Measurements from ENCODE around the gene FBXL7. TPM values are rescaled to one million over a fixed set of nuclear protein-coding genes. Genes with fewer than 3 reads are reported as not detected.

FBXL7 gene
- total and polyA plus RNA-seq, 9 of the 15 experiments (the other 6 are each of a cell fraction or from before 2014, with no cell fraction given) = 0.04 to 0.08 TPM; not detected in 7

GRCh38 chr5:15703901-15704300, 203.9 kb downstream of the FBXL7 start:
- Histone ChIP-seq H3K9me3 (replicated peaks; ENCODE audit: control insufficient read depth, insufficient read depth, low read depth, low read length) (no peaks in the 10 kb centered on the region), H3K36me3 (ENCODE audit: control insufficient read depth, insufficient read depth, low read length) (no peaks in the 10 kb centered on the region), H2AFZ (ENCODE audit: low read depth, low read length) (no peak overlapping the region), H3K27me3 (ENCODE audit: control insufficient read depth in 2 of 2, insufficient read depth in 2 of 2, low read length in 2 of 2) (no peaks in the 10 kb centered on the region), H3K4me3 (no peak overlapping the region), H3K9me1 (ENCODE audit: control insufficient read depth, insufficient read depth, low read length) (no peaks in the 10 kb centered on the region), H3K9ac (ENCODE audit: insufficient read depth in 1 of 2, low read depth in 2 of 2, low read length in 2 of 2) (no peak overlapping the region), H3K27ac (ENCODE audit: extremely low read depth, low read depth, low read length) (no peak overlapping the region), H3K4me1 (replicated peaks in 1 of 2; ENCODE audit: control insufficient read depth in 2 of 2, insufficient read depth in 2 of 2, low read length in 2 of 2) (no peaks in the 10 kb centered on the region), H3K79me2 (ENCODE audit: control insufficient read depth, insufficient read depth, low read length) (no peaks in the 10 kb centered on the region), H3K4me2 (ENCODE audit: insufficient read depth, low read length) (no peak overlapping the region), H4K20me1 (replicated peaks; ENCODE audit: control insufficient read depth, insufficient read depth, low read length) (no peaks in the 10 kb centered on the region)
- no peak for DNase-seq (ENCODE audit: extremely low read depth in 1 of 4, low spot score in 3 of 4)
- no peak for FAIRE-seq
- BruUV-seq (replicated peaks) = no TSS peak
- in situ Hi-C loops (cut with MboI) = no loop called here
- intact Hi-C loops (cut with micrococcal nuclease) = no loop called here
- WGBS (ENCODE audit: insufficient coverage, low coverage, missing lambda C conversion rate) = 0% methylated on average over 3 of the region's 3 CpGs
- ATAC-seq = no peak
- POLR2A ChIA-PET = no interaction called here
- CTCF ChIA-PET (ENCODE audit: low intra/inter-chr PET ratio) = no interaction called here
- TF ChIP-seq THAP7 (CRISPR knock-in tag; IDR thresholded peaks at IDR 0.05) = no peak
- no peak for TF ChIP-seq ZKSCAN1 (IDR thresholded peaks at IDR 0.05; ENCODE audit: low read depth, low read length)
- TF ChIP-seq FOXK2 (conservative IDR thresholded peaks at IDR 0.05 in 1 of 2, IDR thresholded peaks at IDR 0.05 in 1 of 2; ENCODE audit: low read depth in 2 of 2) = no peak
- no peak for TF ChIP-seq SIRT6 (IDR thresholded peaks at IDR 0.05; ENCODE audit: low read depth, low read length)
- no peak for TF ChIP-seq HLTF (IDR thresholded peaks at IDR 0.05)
- no peak for TF ChIP-seq ZNF134 (CRISPR knock-in tag; conservative IDR thresholded peaks at IDR 0.05)
- TF ChIP-seq ZBTB40 (IDR thresholded peaks at IDR 0.05) = no peak
- no peak for TF ChIP-seq ZBTB40 (CRISPR knock-in tag; IDR thresholded peaks at IDR 0.05)
- TF ChIP-seq ZNF583 (CRISPR knock-in tag; IDR thresholded peaks at IDR 0.05) = no peak
- no peak for TF ChIP-seq MAFG (tag; conservative IDR thresholded peaks at IDR 0.05)
- TF ChIP-seq EWSR1 (IDR thresholded peaks at IDR 0.05; ENCODE audit: borderline replicate concordance, low read depth, partially characterized antibody) = no peak
- TF ChIP-seq, protein P1, sequence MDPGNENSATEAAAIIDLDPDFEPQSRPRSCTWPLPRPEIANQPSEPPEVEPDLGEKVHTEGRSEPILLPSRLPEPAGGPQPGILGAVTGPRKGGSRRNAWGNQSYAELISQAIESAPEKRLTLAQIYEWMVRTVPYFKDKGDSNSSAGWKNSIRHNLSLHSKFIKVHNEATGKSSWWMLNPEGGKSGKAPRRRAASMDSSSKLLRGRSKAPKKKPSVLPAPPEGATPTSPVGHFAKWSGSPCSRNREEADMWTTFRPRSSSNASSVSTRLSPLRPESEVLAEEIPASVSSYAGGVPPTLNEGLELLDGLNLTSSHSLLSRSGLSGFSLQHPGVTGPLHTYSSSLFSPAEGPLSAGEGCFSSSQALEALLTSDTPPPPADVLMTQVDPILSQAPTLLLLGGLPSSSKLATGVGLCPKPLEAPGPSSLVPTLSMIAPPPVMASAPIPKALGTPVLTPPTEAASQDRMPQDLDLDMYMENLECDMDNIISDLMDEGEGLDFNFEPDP (CRISPR knock-in tag; IDR thresholded peaks at IDR 0.05) = no peak
- TF ChIP-seq KLF16 (IDR thresholded peaks at IDR 0.05) = no peak
- TF ChIP-seq ZNF586 (CRISPR knock-in tag; conservative IDR thresholded peaks at IDR 0.05) = no peak
- TF ChIP-seq SP1 (CRISPR knock-in tag; IDR thresholded peaks at IDR 0.05) = no peak

Data from K562 (cell line).